Occipital lobe (tissue), 2 donors: Measurements from ENCODE around the gene PXT1. TPM values are rescaled to one million over a fixed set of nuclear protein-coding genes. Genes with fewer than 3 reads are reported as not detected.

Experiments used
- DNase-seq: peaks from one replicate; lab custom pipeline; 2025; lab: John Stamatoyannopoulos, UW
- total RNA-seq: library from RNA; depleted of rRNA; stranded (reverse); fragments of >200 nt; gene quantifications from one replicate; pipeline ENCODE4 v1.2.3, GENCODE V29; 2014

PXT1 gene
- total RNA-seq, 1 donor from 2014 or later: not detected

DNA sequence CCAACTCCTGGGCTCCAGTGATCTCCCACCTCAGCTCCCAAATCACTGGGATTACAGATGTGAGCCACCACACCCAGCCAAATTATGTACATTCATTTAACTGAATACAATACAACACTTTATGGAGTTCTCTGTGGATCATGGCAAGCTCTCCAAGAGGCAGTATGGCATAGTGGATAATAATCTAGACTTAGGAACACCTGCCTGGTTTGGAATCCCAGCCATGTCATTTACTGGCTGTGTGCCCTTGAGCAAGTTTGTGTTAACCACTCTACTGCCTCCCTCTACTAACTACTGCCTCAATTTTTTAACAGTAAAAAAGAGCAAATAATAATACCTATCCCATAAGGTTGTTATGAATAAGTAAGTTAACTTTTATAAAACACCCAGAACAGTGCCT lies 53.3 kb downstream of the PXT1 start:
- DNase-seq: no peak

DNA sequence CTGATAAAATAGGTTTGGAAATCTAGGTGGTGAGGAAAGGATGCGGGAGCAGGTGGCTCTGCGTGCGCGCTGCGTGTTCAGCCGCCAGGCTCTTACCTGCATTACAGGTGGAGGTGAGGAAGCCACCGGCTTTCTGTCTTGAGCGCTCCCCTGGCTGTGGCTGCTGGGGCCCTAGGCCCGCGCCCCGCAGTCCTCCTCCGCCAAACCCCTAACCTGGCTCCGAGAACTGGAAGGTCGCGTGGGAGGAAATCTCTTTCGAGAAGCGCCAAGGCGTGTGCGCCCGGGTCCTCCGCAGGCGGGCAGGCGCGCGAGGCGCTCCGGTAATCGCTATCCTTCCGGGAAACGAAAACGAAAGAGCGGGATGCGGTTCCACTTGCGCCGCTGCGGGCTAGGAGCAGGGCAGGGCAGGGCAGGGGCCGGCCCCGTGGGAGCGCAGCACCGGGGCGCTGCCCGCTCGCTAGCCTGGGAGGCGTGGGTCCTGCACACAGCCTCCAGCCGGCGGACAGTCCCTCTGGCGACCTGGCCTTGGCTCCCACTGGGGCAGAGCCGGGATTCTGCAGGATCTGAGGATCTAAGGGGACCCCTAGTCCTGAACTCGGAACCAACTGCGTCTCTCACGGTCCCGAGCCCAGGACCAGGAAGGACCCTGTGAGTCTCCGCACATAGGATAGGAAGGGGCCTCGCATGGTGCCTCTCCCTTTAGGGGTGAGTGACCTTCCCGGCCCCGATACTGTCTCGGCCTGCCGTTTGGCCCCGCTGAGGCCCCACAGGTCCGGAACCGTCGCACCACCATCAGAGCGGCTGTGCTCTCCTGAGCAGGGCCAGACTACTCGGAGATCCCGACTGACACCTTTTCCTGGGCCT lies 55.0 kb downstream of the PXT1 start, which contains the start of gene ETV7:
Gene ETV7, minus strand, starts transcription at position 230 of the 864 bp plus-strand sequence. Its CDS starts 128 bp downstream, at position 102.
- DNase-seq: no peak

DNA sequence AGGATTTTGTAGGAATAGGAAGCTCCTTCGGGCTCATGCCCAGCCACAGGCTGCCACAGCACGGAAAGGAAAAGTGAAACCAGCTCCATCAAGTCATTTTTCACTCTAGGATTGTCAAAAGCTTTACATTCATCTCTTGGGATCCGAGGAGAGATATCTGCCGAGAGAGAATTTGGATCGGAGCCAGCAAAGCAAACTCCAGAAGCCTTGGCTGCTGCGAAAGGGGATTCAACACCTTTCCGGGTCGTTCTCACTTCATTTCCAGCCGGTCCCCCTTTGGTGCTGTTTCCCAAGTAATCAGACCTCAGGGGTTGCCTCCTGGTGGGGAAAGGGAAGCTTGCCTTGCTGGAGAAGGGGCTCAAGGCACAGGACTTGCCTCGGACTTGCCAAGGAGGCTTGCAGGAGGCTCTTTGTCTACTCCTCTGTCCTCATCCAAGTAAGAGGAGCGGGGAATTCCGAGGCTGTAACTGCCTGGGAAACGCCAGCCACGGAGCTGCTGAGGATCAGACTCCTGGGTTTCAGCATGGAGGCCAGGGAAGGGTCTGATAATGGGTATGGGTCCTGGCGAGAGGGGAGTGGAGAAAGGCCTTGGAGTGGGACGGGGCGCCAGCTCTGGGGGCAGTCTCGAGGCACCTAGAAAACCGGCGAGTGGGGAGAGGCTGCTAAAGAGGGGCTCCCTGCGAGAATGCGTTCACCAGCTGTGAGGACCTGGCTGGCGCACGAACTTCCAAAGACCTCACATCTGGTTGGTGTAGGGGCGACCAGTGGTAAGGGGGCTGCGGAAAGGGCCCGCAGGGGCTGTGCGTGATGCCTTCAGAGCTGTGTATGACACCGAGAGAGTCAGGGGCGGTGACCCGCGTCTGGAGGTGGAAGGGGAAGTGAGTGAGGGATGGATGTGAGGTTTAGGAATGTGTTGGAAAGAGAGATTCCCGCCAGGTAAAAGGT lies 55.9 kb downstream of the PXT1 start:
- DNase-seq: no peak

DNA sequence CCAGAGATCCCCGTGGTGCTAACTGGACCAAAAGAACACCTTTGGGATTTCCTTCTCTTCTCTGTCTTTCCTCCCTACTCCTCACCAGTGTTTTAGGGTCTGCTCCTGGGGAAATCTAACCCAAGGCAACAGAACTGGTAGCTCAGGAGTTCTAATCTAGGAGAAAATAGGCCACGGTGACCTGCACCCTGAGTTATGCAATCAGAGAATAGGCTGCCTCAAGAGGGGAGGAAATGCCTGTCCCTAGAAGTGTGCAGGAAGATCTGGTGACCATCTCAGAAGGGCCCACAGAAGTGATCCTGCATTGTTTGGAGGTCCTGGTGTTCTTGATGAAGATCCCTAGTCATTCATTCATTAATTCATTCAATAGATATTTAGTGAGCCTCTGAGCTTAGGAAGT lies 58.6 kb downstream of the PXT1 start:
- no peak for DNase-seq

DNA sequence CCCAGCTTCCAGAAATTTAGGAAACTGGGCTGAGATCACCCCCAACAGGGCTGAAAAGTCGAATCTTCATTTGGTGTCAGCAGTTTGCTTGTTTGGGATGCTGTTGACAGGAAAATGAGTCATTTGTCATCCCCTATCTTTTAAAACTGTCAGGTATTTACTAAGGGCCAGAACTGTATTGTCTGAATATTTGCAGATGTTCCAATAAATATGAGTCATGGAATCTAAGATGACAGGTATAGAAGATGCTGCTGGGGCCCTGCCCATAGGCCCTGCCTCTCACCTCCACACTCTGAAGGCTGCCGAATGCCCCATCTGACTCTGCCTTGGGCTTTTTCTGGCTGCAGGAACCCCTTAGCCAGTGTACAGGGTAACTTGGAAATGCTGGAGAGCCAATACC lies 59.0 kb downstream of the PXT1 start:
- no peak for DNase-seq

DNA sequence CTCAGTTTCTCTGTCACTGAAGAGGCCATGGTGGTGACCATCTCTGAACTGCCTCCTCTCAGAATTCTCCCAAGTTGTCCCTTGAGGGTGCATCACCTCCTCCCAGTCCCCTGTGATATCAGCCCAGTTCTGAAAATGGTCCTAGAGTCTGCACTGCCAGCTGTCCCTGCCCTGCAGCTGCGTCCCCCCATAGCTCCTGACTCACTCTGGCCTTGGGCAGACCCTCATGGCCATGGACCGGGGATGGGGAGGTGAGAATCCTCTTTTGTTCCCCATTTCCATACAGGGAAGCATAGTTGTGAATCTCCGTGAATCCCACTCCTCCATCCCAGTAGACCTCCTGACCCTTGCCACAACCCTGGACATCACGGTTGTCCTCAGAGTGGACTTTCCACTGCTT lies 59.7 kb downstream of the PXT1 start:
- DNase-seq: no peak

DNA sequence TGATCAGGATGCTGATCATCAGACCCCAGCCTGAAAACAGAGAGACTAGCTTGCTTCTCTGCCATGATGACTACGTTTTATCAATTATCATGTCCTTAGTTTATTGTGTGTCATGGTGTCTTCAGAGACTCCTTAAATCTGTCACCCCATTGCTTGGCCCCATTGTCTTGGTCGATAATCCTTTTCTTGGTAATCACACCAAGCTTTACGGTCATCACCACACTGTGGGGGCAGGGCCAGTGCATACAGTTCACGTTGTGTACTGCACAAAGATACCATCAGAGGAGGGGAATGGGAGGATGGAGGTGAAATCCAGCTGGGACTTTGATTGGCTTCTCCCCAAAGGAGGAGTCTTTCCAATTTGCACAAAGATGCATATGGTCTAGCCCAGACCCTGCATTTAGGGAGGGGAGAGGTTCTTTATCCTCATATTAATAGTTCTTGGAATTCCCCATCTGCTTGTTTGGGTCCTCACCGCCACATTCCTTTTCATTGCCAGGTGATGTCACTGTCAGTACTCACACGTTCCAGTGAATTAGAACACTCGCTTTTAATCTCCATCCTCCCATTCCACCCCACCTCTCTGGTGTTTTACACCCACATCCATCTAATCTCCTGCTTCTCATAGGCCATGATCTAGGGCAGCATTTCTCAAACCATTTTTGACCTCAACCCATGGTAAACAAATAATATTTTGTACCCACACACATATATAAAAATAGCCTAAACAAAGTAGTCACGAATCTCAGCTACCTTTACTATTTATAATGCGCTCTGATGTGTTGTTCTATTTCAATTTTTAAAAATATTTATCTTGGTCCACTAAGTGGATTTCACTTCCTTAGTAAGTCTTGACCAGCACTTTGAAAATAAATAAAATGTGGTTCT lies 60.9 kb downstream of the PXT1 start:
- DNase-seq: no peak

DNA sequence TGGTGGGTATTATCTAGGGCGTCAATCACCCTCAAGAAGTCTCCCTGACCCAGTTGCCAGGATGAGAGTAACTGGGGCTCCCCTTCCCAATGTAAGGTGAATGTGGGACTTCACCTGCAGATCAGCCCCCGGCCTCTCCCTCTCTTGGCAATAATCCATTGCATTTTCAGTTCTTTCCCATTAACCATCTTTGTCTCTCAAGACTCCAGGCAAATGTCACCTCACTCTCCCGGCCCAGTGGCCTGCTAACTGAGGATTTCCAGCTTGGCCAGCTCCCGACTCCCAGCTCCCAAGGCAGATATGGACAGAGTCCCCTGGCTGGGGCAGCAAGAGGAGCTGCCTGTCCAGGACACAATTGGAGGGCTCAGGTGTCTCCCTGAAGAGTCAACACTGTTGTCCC lies 62.5 kb downstream of the PXT1 start:
- no peak for DNase-seq

DNA sequence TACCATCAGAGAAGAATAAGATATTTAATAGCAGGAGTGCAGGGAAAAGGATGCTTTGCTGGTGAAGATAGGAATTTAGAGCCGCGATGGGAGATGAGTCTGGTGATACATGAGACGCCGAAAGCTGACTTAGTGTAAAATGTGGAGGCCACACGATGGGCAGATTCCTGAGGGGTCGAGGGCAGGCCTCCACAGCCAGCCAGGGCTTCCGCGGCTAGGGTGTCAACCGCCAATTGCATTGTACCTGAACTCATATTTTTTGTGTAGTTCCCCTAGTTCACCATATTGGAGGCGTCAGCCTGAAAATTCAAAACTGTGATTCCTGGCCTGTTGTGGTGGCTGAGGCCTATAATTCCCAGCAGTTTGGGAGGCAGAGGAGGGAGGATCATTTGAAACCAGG lies 63.7 kb downstream of the PXT1 start:
- no peak for DNase-seq

DNA sequence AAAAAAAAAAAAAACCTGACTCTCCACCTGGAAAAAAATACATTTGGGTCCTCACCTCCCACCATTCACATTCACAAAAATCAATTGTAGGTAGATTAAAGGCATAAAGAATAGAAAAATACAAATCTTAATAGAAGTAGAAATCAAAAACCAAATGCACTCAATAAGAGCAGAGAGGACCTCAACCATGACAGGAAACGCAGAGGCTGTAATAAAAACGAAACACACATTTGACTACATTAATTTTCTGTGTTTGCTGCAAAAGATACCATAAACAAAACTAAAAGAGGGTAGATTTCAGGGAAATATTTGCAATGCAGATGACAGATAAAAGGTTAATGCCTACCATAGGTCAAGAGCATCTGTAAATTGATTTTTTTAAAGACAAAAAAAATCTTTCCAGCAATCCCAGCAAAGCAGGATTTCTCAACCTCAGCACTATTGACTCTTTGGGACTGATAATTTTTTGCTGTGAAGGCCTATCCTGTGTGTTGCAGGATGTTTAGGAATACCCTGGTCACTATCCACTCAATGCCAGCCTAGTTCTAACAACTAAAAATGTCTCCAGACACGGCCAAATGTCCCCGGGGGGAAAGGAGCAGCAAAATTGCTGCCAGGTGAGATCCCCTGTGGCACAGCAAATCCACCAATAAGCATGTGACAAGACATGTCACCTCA lies 64.3 kb downstream of the PXT1 start:
- DNase-seq: no peak

DNA sequence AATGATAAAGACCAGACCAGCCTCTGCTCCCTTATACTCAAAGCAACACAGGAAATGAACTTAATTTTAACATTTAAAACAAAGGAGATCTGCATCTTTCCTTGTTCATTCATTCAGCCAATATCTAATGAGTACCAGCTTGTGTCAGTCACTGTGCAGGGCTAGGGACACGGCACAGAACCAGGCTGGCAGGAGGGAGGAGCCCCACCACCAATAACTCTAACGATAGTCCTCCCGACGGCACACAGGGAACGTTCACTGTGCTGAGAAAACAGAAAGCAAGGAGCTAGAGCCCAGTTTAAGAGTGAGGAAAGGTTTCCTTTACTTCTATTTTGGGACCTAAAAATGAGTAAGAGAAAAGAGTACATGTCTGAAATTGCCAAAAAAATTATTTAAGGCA lies 65.1 kb downstream of the PXT1 start:
- DNase-seq: no peak

DNA sequence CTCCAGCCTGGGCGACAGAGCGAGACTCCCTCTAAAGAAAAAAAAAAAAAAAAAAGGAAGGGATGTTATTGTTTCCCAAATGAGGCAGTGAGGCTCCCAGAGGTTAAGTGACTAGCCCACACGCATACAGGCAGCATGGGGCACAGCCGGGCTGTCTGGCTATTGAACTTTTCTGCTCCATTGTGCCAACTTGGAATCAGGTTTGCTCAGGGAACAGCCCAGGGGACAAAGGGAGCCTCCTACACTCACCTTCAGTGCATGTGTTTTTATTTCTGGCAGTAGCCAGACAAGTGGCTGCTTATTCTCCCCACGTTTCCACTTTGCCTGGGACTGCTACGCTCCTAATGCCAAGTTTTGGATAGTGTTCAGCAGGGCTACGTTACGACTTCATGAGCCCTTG lies 65.9 kb downstream of the PXT1 start:
- no peak for DNase-seq

DNA sequence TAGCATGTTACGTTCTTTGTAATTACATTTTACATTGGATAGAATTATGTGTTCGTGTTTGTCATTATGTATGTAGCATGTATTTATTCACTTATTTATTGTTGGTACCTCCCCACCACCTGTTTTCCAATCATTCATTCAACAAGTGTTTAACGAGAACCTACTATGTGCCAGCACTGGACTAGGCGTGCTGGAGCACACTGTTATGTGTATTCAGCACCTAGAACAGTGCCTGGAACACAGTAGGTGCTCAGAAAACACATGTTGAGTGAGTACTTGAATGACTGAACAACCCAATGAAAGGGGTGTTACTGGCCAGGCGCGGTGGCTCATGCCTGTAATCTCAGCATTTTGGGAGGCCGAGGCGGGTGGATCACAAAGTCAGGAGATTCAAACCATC lies 66.5 kb downstream of the PXT1 start:
- no peak for DNase-seq

DNA sequence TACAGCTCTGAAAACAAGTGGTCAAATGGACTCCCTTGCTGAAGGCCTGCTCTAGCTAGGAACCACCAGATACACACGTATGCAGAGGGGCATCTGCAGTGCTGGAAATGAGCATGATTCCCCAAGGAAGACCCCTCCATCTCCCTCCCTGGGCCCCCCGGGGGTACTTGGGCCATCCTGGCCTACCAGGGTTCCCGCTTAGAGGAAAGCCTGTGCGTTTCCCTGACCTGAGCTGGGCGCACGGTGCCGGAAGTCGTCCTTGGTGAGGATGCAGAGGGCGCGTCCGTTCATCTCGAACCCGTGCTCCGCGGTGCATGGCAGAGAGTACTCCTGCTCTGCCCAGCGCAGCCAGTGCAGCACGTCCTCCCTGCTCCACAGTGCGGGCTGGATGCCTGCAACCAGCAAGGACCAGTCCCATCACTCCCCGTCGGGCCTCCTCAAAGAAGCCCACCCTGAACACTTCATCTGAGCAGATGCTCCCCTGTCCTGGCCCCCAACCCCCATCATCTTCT lies 67.0 kb downstream of the PXT1 start:
- DNase-seq: no peak

DNA sequence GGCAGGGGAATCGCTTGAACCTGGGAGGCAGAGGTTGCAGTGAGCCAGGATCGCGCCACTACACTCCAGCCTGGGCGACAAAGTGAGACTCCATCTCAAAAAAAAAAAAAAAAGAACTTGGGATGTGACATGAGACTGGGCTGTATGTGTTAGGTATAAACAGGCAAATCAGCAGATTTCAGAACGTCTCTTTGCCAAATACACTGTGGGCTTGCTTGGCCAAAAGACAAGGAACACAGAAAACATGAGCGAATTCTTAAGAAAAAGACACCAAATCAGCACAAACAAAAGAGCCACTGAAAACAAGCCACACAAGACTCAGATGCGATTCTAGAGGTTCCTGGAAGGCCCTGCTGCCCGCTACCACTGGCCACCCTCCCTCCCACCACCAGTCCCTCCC lies 67.7 kb downstream of the PXT1 start:
- no peak for DNase-seq

DNA sequence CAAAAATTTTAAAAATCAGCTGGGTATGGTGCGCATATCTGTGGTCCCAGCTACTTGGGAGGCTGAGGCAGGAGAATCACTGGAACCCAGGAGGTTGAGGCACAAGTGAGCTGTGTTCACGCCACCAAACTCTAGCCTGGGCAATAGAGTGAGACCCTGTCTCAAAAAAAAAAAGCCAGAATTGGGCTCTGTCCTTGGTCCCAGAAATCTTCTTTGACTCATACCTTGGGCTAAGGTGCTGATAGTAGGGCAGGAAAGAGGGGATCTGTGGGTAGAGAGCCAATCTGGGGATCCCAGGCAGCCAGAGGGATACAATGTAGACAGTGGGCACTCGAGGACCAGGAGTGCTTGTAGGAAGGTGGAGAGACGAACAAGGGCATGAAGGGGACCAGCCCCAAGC lies 68.5 kb downstream of the PXT1 start:
- DNase-seq: no peak

DNA sequence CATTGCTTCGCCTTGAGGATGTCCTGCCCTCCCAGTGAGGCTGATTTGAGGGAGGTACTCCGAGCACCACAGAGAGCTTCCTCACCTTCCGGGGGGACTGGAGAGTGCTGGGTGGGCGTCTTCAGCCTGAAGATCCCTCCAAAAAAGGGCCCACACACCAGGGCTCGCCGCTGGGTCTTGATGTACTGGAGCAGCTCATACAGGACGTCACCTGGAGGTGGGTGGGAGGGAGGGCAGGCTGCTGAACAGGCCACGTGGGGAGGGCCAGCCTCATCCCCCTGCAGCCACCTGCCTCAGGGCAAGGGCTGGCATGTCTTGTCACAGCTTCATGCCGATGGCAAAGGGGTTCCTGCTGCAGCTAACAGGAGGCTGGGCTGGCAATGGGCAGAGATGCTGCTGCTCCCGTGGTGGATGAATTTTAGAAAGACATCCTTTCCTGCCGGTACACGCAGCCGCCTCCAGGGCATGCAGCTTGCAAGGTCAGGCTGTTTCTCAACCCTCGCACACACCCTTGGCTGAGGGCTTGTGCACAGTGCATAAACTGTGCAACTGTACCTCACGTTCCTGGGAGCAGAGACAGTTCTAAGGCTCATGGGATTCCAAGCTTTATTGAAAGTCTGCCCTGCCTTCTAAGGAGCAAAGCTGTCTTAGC lies 69.2 kb downstream of the PXT1 start:
- no peak for DNase-seq

DNA sequence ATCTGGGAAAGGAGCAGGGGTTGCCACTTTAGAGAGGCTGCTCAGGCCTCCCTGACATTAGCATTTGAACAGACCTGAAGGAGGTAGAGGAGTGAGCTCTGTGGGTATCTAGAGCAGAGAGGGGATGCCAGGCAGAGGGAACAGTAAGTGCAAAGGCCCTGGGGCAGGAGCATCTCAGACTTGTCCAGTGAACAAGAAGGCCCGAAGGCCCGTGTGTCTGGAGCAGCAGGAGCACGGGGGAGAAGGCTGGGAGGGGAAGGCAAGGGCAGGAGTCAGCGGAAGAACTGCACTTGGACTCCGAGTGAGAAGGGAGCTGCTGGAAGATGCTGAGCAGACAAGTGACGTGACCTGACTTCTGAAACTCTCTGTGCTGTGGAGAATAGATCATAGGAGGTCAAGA lies 70.6 kb downstream of the PXT1 start:
- DNase-seq: no peak

DNA sequence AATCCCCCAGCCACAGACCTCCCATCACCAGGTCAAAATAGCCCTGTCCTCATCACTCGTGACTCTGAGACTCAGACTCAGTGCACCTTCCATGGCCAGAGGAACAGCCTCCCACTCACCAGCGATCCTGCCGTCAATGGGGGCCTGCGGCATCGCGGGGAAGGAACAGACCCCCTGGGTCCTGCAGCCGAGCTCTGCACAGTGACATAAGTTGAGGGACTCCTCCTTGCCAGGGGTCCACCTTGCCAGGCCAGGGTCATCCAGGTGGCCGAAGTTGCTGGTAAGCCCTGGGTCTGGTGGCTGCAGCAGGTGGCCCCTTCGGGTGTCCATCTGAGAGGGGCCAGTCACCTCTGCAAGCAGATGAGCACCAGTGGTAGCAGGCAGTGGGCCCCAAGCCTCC lies 71.4 kb downstream of the PXT1 start:
- no peak for DNase-seq

DNA sequence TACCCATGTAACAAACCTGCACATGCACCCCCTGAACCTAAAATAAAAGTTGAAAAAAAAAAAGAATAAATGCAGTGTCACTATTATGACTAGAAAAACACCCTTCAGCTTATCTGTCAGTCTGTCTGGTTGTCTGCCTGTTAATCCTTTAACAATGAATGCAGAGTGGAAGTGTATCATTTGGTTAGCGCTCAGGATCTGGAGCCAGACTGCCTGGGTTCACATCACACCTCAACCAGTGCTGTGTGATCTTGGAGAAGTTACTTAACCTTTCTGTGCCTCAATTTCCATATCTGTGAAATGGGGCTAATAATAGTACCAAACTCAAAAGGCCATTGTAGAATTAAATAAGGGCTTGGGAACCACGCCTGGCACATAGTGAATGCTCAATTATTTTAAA lies 72.0 kb downstream of the PXT1 start:
- DNase-seq: no peak
